AG04450 (cell line): ENCODE results near the gene IPPK. TPM values are rescaled to one million over a fixed set of nuclear protein-coding genes. Genes with fewer than 3 reads are reported as not detected.

ENCODE experiments used
- CTCF ChIA-PET: fragments of 300-600, 350-600 bp; formaldehyde crosslinking; extraction: SDS; loops from one replicate; lab custom pipeline; 2022; ENCODE audit warnings: antibody characterized with exemption, inconsistent platforms; lab: Charles Lee
- POLR2A ChIA-PET: fragments of 350-600 bp; formaldehyde crosslinking; extraction: SDS; loops from one replicate; lab custom pipeline; 2021; ENCODE audit warnings: antibody characterized with exemption, inconsistent platforms; lab: Yijun Ruan, JAX
- DNase-seq: peaks from one replicate; pipeline ENCODE4 v3.0.0-alpha.2; 2011; ENCODE audit warnings: low read depth, low spot score
- H3K27ac ChIP-seq: one replicate; pipeline ENCODE4 v1.5.1; 2012; ENCODE audit warnings: low read depth, low read length, control low read depth
- H3K27me3 ChIP-seq: one replicate; pipeline ENCODE4 v1.6.0; 2012; ENCODE audit warnings: low read length; ENCODE audit not compliant: control insufficient read depth, insufficient read depth
- H3K4me3 ChIP-seq: 2 replicates; pipeline ENCODE4 v1.5.1; 2011; ENCODE audit warnings: mild to moderate bottlenecking, low read depth, low read length, control low read depth
- H3K9me3 ChIP-seq: 2 replicates; pipeline ENCODE4 v1.5.1; 2012; ENCODE audit warnings: low read length; ENCODE audit not compliant: control insufficient read depth, insufficient read depth
- polyA plus RNA-seq: library from polyadenylated mRNA; depleted of rRNA; stranded (reverse); fragments of >200 nt; gene quantifications from 2 replicates; pipeline ENCODE4 v1.2.3, GENCODE V29; 2011
- TF ChIP-seq, protein P1 (sequence below): IDR thresholded peaks from 2 replicates; pipeline ENCODE4 v1.5.1; 2011; ENCODE audit warnings: low read depth, low read length, control low read depth, inconsistent platforms

Gene IPPK
- polyA plus RNA-seq, 1 experiment, result 15.1 TPM

DNA sequence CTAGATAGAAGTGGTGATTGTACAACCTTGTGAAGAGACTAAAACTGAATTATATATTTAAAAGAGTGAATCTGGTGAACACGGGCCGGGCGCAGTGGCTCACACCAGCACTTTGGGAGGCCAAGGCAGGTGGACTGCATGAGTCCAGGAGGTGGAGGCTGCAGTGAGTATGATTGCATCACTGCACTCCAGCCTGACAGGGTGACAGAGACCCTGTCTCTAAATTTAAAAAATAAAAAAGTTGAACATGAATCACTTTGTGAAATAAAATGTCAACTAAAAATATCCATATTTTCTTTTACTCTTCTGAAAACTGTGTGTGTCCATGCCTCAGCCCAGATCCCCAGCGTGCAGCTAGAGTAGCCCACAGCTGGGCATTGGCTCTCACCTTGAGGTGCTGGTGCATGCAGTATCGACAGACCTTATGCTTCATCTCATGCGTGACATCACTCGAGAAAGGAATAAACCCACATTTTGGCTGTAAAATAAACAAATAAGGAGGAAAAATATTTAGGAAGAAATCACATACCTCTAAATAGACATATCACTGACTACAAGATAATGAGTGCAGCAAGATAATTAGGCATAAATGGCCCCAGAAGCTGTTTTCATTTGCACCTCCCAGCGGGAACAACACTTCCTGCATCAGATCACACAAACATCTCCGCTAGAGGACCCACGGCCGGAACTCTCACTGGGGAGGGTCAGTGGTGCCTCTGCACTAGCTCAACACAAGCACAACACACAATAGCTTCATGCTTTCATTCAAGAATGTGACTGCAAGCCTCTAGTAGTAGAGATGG is 22.1 kb downstream of the IPPK start:
- no peak for DNase-seq
- no peaks in the 10 kb centered on the region for H3K27me3 ChIP-seq
- no peak overlapping the region for H3K4me3 ChIP-seq
- TF ChIP-seq, protein P1, sequence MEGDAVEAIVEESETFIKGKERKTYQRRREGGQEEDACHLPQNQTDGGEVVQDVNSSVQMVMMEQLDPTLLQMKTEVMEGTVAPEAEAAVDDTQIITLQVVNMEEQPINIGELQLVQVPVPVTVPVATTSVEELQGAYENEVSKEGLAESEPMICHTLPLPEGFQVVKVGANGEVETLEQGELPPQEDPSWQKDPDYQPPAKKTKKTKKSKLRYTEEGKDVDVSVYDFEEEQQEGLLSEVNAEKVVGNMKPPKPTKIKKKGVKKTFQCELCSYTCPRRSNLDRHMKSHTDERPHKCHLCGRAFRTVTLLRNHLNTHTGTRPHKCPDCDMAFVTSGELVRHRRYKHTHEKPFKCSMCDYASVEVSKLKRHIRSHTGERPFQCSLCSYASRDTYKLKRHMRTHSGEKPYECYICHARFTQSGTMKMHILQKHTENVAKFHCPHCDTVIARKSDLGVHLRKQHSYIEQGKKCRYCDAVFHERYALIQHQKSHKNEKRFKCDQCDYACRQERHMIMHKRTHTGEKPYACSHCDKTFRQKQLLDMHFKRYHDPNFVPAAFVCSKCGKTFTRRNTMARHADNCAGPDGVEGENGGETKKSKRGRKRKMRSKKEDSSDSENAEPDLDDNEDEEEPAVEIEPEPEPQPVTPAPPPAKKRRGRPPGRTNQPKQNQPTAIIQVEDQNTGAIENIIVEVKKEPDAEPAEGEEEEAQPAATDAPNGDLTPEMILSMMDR, result no peak
- POLR2A ChIA-PET, result no interaction called here
- H3K9me3 ChIP-seq, result no peaks in the 10 kb centered on the region
- H3K27ac ChIP-seq, result no peak overlapping the region
- CTCF ChIA-PET, result interaction anchor here (1.5 to 1.7 kb wide), 2 partner anchors 117 to 143 kb away, joined by 3 to 4 read pairs; no protein-coding TSS in a partner anchor

DNA sequence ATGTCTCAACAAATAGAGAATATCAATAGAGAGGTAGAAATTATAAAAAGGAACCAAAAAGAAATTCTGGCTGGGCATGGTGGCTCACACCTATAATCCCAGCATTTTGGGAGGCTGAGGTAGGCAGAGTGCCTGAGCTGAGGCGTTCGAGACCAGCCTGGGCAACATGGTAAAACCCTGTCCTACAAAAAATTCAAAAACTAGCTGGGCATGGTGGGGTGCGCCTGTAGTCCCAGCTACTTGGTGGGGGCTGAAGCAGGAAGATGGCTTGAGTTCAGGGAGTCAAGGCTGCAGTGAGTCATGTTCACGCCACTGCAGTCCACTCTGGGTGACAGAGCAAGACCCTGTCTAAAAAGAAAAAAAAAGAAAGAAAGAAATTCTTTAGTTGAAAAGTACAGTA is 24.9 kb downstream of the IPPK start:
- TF ChIP-seq, protein P1, result no peak
- POLR2A ChIA-PET, result no interaction called here
- no peaks in the 10 kb centered on the region for H3K27me3 ChIP-seq
- no peak overlapping the region for H3K4me3 ChIP-seq
- no peak overlapping the region for H3K27ac ChIP-seq
- CTCF ChIA-PET, result no interaction called here
- no peaks in the 10 kb centered on the region for H3K9me3 ChIP-seq
- DNase-seq, result no peak

DNA sequence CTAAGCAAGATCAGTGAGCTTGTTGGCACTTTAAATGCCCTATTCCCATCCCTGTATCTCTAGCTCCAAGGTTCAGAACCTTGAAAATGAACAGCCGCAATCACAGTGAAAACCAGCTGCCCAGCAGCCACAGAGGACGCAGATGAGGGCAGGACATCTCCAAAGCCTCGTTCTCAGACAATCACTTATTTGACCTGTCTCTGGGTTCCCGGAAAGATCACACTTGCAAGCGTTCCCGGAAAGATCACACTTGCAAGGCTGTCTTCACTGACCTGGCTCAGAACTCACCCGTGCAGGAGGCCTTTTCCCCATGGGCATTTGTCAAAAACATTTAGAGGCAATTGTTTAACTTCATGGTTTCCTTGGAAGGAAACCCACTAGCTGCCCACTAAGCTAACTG is 25.7 kb downstream of the IPPK start:
- H3K27ac ChIP-seq, result no peak overlapping the region
- H3K27me3 ChIP-seq, result no peaks in the 10 kb centered on the region
- TF ChIP-seq, protein P1, result no peak
- no peak for DNase-seq
- ChIA-PET CTCF (no interaction called here), POLR2A (no interaction called here)
- no peaks in the 10 kb centered on the region for H3K9me3 ChIP-seq
- H3K4me3 ChIP-seq, result no peak overlapping the region

DNA sequence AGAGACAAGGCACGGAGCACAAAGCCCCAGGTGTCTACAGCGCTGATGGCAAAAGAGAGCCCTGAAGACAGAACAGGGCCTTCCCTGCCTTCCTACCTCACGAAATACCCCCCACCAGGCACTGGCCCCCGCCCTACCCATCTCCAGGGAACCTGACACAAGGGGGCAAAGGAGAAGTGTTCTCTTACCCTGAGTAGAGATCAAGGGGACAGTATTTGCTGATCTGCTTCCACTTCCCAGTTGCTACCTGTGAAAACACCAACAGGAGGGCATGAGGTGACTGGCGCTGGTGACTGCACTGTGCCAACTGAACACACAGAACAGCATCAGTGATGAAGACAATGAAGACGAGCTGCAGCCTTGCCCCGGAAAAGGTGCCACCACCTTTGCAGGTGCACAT is 27.4 kb downstream of the IPPK start:
- no peaks in the 10 kb centered on the region for H3K27me3 ChIP-seq
- CTCF ChIA-PET, result no interaction called here
- H3K9me3 ChIP-seq, result no peaks in the 10 kb centered on the region
- POLR2A ChIA-PET, result no interaction called here
- DNase-seq, result no peak
- TF ChIP-seq, protein P1, result no peak
- no peak overlapping the region for H3K27ac ChIP-seq
- no peak overlapping the region for H3K4me3 ChIP-seq

DNA sequence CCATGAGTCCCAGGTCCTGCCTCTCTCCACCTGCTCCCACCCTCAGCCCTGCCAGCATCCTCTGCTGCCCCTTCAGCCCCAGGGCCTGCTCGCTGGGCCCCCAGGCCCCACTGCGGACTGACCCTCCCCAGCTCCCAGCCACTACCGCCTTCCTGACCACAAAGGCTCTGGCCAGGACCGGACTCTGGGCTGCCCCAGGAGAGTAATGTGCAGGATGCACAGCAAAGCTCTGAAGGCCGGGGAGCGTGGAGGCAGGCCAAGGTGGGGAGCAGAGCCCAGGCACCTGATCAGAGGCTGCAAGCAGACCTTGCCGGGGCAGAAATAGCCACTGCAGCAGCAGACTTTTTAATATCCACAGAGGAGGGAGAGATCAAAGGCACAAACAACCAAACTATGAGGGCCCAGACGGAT is 27.9 kb downstream of the IPPK start:
- Histone ChIP-seq H3K4me3 (no peak overlapping the region), H3K27me3 (no peaks in the 10 kb centered on the region), H3K27ac (no peak overlapping the region), H3K9me3 (no peaks in the 10 kb centered on the region)
- DNase-seq, result no peak
- ChIA-PET POLR2A (no interaction called here), CTCF (no interaction called here)
- TF ChIP-seq, protein P1, result no peak
